ENCODE measurements around the gene FBXO15. TPM values are rescaled to one million over a fixed set of nuclear protein-coding genes. Genes with fewer than 3 reads are reported as not detected.

The FBXO15 gene
- total RNA-seq, 2 donors from 2014 or later, result 0.30 TPM; not detected in 1

GRCh38 chr18:74123200-74123599, 24.4 kb downstream of the FBXO15 start:
- Histone ChIP-seq H3K36me3 (no peaks in the 10 kb centered on the region), H3K9me3 (no peaks in the 10 kb centered on the region), H3K27ac (no peak overlapping the region), H3K4me1 (no peaks in the 10 kb centered on the region), H3K4me3 (no peak overlapping the region), H3K27me3 (no peaks in the 10 kb centered on the region)
- TF ChIP-seq, protein P1, sequence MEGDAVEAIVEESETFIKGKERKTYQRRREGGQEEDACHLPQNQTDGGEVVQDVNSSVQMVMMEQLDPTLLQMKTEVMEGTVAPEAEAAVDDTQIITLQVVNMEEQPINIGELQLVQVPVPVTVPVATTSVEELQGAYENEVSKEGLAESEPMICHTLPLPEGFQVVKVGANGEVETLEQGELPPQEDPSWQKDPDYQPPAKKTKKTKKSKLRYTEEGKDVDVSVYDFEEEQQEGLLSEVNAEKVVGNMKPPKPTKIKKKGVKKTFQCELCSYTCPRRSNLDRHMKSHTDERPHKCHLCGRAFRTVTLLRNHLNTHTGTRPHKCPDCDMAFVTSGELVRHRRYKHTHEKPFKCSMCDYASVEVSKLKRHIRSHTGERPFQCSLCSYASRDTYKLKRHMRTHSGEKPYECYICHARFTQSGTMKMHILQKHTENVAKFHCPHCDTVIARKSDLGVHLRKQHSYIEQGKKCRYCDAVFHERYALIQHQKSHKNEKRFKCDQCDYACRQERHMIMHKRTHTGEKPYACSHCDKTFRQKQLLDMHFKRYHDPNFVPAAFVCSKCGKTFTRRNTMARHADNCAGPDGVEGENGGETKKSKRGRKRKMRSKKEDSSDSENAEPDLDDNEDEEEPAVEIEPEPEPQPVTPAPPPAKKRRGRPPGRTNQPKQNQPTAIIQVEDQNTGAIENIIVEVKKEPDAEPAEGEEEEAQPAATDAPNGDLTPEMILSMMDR (IDR thresholded peaks at IDR 0.05), result no peak
- no peak for DNase-seq (ENCODE audit: low spot score)

DNA sequence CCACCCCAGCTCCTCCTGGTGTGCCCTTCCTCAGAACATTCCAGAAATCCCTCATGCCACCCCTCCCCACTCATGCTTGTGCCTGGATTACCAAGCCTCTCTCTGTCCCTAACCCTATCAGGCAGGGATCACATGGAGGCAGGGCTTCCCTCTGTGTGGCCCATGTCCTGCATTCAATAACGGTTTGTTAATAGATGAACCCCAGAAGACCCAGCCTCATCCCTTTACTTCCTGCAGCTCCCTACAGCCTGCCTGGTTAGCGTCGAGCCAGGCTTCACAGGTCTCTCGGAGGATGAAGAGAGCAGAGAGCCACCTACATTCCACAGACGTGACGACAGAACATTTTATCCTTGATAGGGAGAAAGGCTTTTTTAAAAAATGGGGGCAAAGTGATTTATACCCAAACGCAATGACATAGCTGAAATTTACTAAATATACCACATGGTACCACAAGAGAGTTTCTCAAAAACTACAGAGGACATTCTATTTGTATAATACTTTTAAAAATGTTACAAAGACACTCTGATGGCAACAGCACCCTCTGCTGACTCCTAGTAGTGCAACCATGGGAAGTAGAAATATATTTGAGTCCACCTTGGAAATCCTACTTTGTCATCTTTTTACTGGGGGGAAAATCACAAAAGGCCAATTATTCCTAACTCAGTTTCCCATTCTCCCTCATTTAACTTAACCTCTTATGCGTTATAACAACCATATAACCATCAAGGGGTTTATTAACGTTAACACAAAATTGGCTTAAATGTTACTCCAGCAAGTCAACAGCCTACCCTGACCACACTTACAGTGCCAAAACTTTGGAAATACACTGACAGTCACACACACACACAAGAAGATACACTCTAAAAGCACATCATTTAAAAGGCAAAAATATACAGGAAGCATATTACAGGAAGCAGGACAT, 30.7 kb downstream of the FBXO15 start:
- Histone ChIP-seq H3K27me3 (no peaks in the 10 kb centered on the region), H3K4me3 (no peak overlapping the region), H3K36me3 (no peaks in the 10 kb centered on the region), H3K9me3 (peaks cover 0 to 9% of the 10 kb centered on the region in 2 donors), H3K4me1 (peaks cover 0 to 6% of the 10 kb centered on the region in 2 donors), H3K27ac (no peak overlapping the region)
- TF ChIP-seq, protein P1 (IDR thresholded peaks at IDR 0.05), result peak; percentile 42 to 61
- no peak for DNase-seq (ENCODE audit: low spot score)

GRCh38 chr18:74115046-74115445, 32.6 kb downstream of the FBXO15 start:
- no peaks in the 10 kb centered on the region for H3K27me3 ChIP-seq
- DNase-seq (ENCODE audit: low spot score), result no peak
- no peak overlapping the region for H3K4me3 ChIP-seq
- H3K4me1 ChIP-seq, result peaks cover 0 to 6% of the 10 kb centered on the region in 2 donors
- peaks cover 0 to 9% of the 10 kb centered on the region in 2 donors for H3K9me3 ChIP-seq
- H3K36me3 ChIP-seq, result no peaks in the 10 kb centered on the region
- TF ChIP-seq, protein P1 (IDR thresholded peaks at IDR 0.05), result no peak
- H3K27ac ChIP-seq, result no peak overlapping the region

- no peak for DNase-seq (ENCODE audit: low spot score)
- TF ChIP-seq, protein P1 (IDR thresholded peaks at IDR 0.05), result no peak
- Histone ChIP-seq H3K4me3 (no peak overlapping the region), H3K27me3 (no peaks in the 10 kb centered on the region), H3K9me3 (peaks cover 0 to 9% of the 10 kb centered on the region in 2 donors), H3K36me3 (no peaks in the 10 kb centered on the region), H3K4me1 (peaks cover 0 to 6% of the 10 kb centered on the region in 2 donors), H3K27ac (no peak overlapping the region)
Observed at GRCh38 chr18:74114116-74114515, 33.5 kb downstream of the FBXO15 start.

DNA sequence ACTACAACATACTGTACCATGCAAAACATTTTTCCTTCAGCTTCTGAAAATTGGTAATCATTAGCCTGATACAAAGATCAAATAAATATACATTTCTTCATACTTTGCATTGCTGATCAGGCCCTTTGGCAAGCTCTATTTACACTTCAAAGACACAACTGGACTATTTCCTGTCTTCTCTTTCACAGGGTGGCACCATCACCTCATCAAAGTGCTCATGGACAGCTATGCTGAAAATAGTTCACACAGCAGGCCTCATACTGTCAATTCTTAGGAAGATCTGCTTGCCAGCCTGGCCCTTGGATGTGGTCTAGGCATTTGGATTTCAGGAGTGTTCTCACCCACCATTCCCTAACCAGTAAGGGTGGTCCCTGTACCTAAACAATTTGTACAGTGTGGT, 33.9 kb downstream of the FBXO15 start:
- TF ChIP-seq, protein P1 (IDR thresholded peaks at IDR 0.05), result no peak
- no peak for DNase-seq (ENCODE audit: low spot score)
- Histone ChIP-seq H3K36me3 (no peaks in the 10 kb centered on the region), H3K4me3 (no peak overlapping the region), H3K9me3 (peaks cover 0 to 12% of the 10 kb centered on the region in 2 donors), H3K27me3 (no peaks in the 10 kb centered on the region), H3K4me1 (peaks cover 0 to 6% of the 10 kb centered on the region in 2 donors), H3K27ac (no peak overlapping the region)
